HEK293 (cell line): ENCODE data around the gene COPA.

Experiments
- CTCF ChIA-PET: fragments of 350-600 bp; formaldehyde crosslinking; extraction: SDS; loops from one replicate; lab custom pipeline; 2021; ENCODE audit warnings: antibody characterized with exemption; lab: Yijun Ruan, JAX
- POLR2A ChIA-PET: fragments of 300-600 bp; formaldehyde crosslinking; extraction: SDS; loops from one replicate; lab custom pipeline; 2020; ENCODE audit warnings: antibody characterized with exemption, inconsistent platforms; lab: Yijun Ruan, JAX
- H3K27ac ChIP-seq: fragments of 200-500 bp; sonication (Bioruptor generic); 2 replicates; pipeline ENCODE4 v1.5.1; 2014; ENCODE audit warnings: low read depth, low read length, control low read depth, inconsistent platforms; ENCODE audit errors: extremely low read depth
- H3K36me3 ChIP-seq, 2 experiments: fragments of 200-500 bp in 1 of 2; sonication (Bioruptor generic) in 1 of 2; 1 replicate in 1 of 2; 2 replicates in 1 of 2; pipeline ENCODE4 v1.5.1; 2014 to 2017; ENCODE audit warnings: inconsistent platforms in 2 of 2, low read length in 2 of 2; ENCODE audit not compliant: control insufficient read depth in 2 of 2, insufficient read depth in 1 of 2
- H3K4me1 ChIP-seq: fragments of 200-500 bp; sonication (Bioruptor generic); 2 replicates; pipeline ENCODE4 v1.5.1; 2014; ENCODE audit warnings: mild to moderate bottlenecking, low read length, inconsistent platforms; ENCODE audit not compliant: control insufficient read depth, insufficient read depth
- H3K4me3 ChIP-seq: 2 replicates; pipeline ENCODE4 v1.5.1; 2011; ENCODE audit warnings: low read depth, mild to moderate bottlenecking, control low read depth, low read length, moderate library complexity
- H3K9me3 ChIP-seq: fragments of 200-500 bp; sonication (Bioruptor generic); 2 replicates; pipeline ENCODE4 v1.5.1; 2014; ENCODE audit warnings: low read depth, low read length, inconsistent platforms; ENCODE audit not compliant: control insufficient read depth, insufficient read depth
- BCL11B ChIP-seq: fragments of 450-650 bp; formaldehyde crosslinking; IDR thresholded peaks from 2 replicates; pipeline ENCODE4 v1.5.1; 2016; ENCODE audit warnings: low read depth, missing biosample characterization, missing genetic modification characterization
- REPIN1 ChIP-seq: fragments of 450-650 bp; formaldehyde crosslinking; IDR thresholded peaks from 2 replicates; pipeline ENCODE4 v1.5.1; 2017; ENCODE audit warnings: missing biosample characterization, missing genetic modification characterization, low read depth
- SP7 ChIP-seq: fragments of 450-650 bp; formaldehyde crosslinking; IDR thresholded peaks from 2 replicates; pipeline ENCODE4 v1.5.1; 2016; ENCODE audit warnings: missing biosample characterization, missing genetic modification characterization
- ZIC2 ChIP-seq: fragments of 450-650 bp; formaldehyde crosslinking; IDR thresholded peaks from 2 replicates; pipeline ENCODE4 v1.5.1; 2016; ENCODE audit warnings: missing biosample characterization, missing genetic modification characterization
- ZNF10 ChIP-seq: fragments of 450-650 bp; formaldehyde crosslinking; IDR thresholded peaks from 2 replicates; pipeline ENCODE4 v1.5.1; 2017; ENCODE audit warnings: missing biosample characterization, missing genetic modification characterization
- ZNF146 ChIP-seq: fragments of 450-650 bp; formaldehyde crosslinking; IDR thresholded peaks from 2 replicates; pipeline ENCODE4 v1.5.1; 2016; ENCODE audit warnings: missing biosample characterization, missing genetic modification characterization
- ZNF639 ChIP-seq: fragments of 450-650 bp; formaldehyde crosslinking; IDR thresholded peaks from 2 replicates; pipeline ENCODE4 v1.5.1; 2016; ENCODE audit warnings: missing biosample characterization, missing genetic modification characterization
- ZNF664 ChIP-seq: fragments of 450-650 bp; formaldehyde crosslinking; IDR thresholded peaks from 2 replicates; pipeline ENCODE4 v1.5.1; 2016; ENCODE audit warnings: missing biosample characterization, missing genetic modification characterization
- ZNF701 ChIP-seq: fragments of 450-650 bp; formaldehyde crosslinking; IDR thresholded peaks from 2 replicates; pipeline ENCODE4 v1.5.1; 2016; ENCODE audit warnings: missing biosample characterization, missing genetic modification characterization
- ZNF791 ChIP-seq: fragments of 450-650 bp; formaldehyde crosslinking; IDR thresholded peaks from 2 replicates; pipeline ENCODE4 v1.5.1; 2016; ENCODE audit warnings: missing biosample characterization, missing genetic modification characterization
- ZNF830 ChIP-seq: fragments of 450-650 bp; IDR thresholded peaks from 2 replicates; pipeline ENCODE4 v1.5.0; 2018; ENCODE audit warnings: missing biosample characterization, missing genetic modification characterization, low read depth, mild to moderate bottlenecking, moderate library complexity
- TF ChIP-seq, protein P1 (sequence below): fragments of 450-650 bp; formaldehyde crosslinking; IDR thresholded peaks from 2 replicates; pipeline ENCODE4 v1.5.1; 2016; ENCODE audit warnings: missing biosample characterization, missing genetic modification characterization, low read depth
- TF ChIP-seq, protein P2 (sequence below): fragments of 450-650 bp; formaldehyde crosslinking; IDR thresholded peaks from 2 replicates; pipeline ENCODE4 v1.5.1; 2017; ENCODE audit warnings: missing biosample characterization, missing genetic modification characterization
- TF ChIP-seq, protein P3 (sequence below): fragments of 450-650 bp; formaldehyde crosslinking; IDR thresholded peaks from 2 replicates; pipeline ENCODE4 v1.5.1; 2017; ENCODE audit warnings: missing biosample characterization, missing genetic modification characterization

Gene COPA

DNA sequence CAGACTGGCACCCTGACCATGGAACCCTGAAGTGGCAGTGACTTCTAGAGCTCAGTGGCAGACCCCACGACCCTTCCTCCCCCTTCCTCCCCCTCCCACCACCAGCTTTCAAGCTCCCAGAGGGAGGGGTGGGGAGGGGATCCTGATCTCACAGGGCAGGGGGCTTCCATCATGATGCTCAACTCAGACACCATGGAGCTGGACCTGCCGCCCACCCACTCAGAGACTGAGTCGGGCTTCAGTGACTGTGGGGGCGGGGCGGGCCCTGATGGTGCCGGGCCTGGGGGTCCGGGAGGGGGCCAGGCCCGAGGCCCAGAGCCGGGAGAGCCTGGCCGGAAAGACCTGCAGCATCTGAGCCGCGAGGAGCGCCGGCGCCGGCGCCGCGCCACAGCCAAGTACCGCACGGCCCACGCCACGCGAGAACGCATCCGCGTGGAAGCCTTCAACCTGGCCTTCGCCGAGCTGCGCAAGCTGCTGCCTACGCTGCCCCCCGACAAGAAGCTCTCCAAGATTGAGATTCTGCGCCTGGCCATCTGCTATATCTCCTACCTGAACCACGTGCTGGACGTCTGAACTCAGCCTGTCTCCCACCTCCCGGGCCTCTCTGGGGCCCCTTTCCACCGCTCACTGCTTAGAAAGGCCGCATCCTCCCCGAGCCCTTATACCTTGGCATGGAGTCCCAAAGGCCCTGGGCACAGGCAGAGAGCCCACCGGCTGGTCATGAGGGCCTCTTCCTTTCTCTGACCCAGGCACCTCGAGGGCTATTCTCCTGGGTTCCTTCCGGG, 27.7 kb upstream of the COPA start:
- ChIA-PET POLR2A (no interaction called here), CTCF (interaction anchor here (0.5 to 1.6 kb wide), 7 partner anchors 18 to 328 kb away, joined by 3 to 7 read pairs (median 3); no protein-coding TSS in a partner anchor)
- no peak overlapping the region for H3K4me3 ChIP-seq
- H3K36me3 ChIP-seq = no peaks in the 10 kb centered on the region
- no peaks in the 10 kb centered on the region for H3K4me1 ChIP-seq
- no peaks in the 10 kb centered on the region for H3K9me3 ChIP-seq
- no peak overlapping the region for H3K27ac ChIP-seq
- TF ChIP-seq ZNF639 (tag by site-specific recombination) = no peak
- TF ChIP-seq ZNF10 = no peak
- TF ChIP-seq ZNF701 (tag by site-specific recombination) = no peak

DNA sequence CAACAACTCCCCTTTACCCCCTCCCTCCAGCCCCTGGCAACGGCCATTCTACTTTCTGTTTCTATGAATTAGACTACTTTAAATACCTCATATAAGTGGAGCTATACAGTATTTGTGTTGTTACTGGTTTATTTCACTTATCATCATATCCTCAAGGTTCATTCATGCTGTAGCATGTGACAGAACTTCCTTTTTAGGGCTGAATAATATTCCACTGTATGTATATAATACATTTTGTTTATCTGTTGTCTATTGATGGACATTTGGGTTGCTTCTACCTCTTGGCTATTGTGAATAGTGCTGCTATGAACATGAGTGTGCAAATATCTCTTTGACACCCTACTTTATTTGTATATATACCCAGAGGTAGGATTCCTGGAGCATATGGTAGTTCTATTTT, 26.0 kb upstream of the COPA start:
- Histone ChIP-seq H3K36me3 (no peaks in the 10 kb centered on the region), H3K4me3 (no peak overlapping the region), H3K27ac (no peak overlapping the region), H3K4me1 (no peaks in the 10 kb centered on the region), H3K9me3 (no peaks in the 10 kb centered on the region)
- no peak for TF ChIP-seq ZNF830 (tag by site-specific recombination)
- TF ChIP-seq ZNF146 (tag by site-specific recombination) = peak; percentile 61; the same call in 1 of the 2 replicates
- ChIA-PET CTCF (interaction anchor here (1.2 kb wide), 1 partner anchor 12 kb away, joined by 3 read pairs; no protein-coding TSS in a partner anchor), POLR2A (no interaction called here)

- POLR2A ChIA-PET = no interaction called here
- H3K4me3 ChIP-seq = no peak overlapping the region
- H3K36me3 ChIP-seq = no peaks in the 10 kb centered on the region
- TF ChIP-seq, protein P1, sequence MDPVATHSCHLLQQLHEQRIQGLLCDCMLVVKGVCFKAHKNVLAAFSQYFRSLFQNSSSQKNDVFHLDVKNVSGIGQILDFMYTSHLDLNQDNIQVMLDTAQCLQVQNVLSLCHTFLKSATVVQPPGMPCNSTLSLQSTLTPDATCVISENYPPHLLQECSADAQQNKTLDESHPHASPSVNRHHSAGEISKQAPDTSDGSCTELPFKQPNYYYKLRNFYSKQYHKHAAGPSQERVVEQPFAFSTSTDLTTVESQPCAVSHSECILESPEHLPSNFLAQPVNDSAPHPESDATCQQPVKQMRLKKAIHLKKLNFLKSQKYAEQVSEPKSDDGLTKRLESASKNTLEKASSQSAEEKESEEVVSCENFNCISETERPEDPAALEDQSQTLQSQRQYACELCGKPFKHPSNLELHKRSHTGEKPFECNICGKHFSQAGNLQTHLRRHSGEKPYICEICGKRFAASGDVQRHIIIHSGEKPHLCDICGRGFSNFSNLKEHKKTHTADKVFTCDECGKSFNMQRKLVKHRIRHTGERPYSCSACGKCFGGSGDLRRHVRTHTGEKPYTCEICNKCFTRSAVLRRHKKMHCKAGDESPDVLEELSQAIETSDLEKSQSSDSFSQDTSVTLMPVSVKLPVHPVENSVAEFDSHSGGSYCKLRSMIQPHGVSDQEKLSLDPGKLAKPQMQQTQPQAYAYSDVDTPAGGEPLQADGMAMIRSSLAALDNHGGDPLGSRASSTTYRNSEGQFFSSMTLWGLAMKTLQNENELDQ = no peak
- no peak for TF ChIP-seq SP7
- CTCF ChIA-PET = interaction anchor here (0.6 to 1.5 kb wide), 4 partner anchors 9 to 703 kb away, joined by 3 to 6 read pairs (median 4); no protein-coding TSS in a partner anchor
- no peaks in the 10 kb centered on the region for H3K9me3 ChIP-seq
- H3K4me1 ChIP-seq = no peaks in the 10 kb centered on the region
- no peak overlapping the region for H3K27ac ChIP-seq
Measured at GRCh38 chr1:160367934-160368923, 25.2 kb upstream of the COPA start.

GRCh38 chr1:160367516-160367900, 24.5 kb upstream of the COPA start:
- no peak for TF ChIP-seq BCL11B (tag by site-specific recombination)
- no peak for TF ChIP-seq ZNF664 (tag by site-specific recombination)
- TF ChIP-seq, protein P2, sequence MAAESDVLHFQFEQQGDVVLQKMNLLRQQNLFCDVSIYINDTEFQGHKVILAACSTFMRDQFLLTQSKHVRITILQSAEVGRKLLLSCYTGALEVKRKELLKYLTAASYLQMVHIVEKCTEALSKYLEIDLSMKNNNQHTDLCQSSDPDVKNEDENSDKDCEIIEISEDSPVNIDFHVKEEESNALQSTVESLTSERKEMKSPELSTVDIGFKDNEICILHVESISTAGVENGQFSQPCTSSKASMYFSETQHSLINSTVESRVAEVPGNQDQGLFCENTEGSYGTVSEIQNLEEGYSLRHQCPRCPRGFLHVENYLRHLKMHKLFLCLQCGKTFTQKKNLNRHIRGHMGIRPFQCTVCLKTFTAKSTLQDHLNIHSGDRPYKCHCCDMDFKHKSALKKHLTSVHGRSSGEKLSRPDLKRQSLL = no peak
- no peak for TF ChIP-seq REPIN1 (tag by site-specific recombination)
- TF ChIP-seq ZNF791 (tag by site-specific recombination) = no peak
- TF ChIP-seq, protein P3, sequence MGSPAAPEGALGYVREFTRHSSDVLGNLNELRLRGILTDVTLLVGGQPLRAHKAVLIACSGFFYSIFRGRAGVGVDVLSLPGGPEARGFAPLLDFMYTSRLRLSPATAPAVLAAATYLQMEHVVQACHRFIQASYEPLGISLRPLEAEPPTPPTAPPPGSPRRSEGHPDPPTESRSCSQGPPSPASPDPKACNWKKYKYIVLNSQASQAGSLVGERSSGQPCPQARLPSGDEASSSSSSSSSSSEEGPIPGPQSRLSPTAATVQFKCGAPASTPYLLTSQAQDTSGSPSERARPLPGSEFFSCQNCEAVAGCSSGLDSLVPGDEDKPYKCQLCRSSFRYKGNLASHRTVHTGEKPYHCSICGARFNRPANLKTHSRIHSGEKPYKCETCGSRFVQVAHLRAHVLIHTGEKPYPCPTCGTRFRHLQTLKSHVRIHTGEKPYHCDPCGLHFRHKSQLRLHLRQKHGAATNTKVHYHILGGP (tag by site-specific recombination) = no peak
- no peak for TF ChIP-seq ZIC2 (tag by site-specific recombination)
- Histone ChIP-seq H3K36me3 (no peaks in the 10 kb centered on the region), H3K27ac (no peak overlapping the region), H3K4me3 (no peak overlapping the region), H3K9me3 (no peaks in the 10 kb centered on the region), H3K4me1 (no peaks in the 10 kb centered on the region)
- POLR2A ChIA-PET = interaction anchor here (1.8 kb wide), 1 partner anchor 16 kb away, joined by 5 read pairs; no protein-coding TSS in a partner anchor
- CTCF ChIA-PET = interaction anchor here (1.1 to 1.5 kb wide), 2 partner anchors 10 to 13 kb away, joined by 4 to 6 read pairs; no protein-coding TSS in a partner anchor
